K562 (cell line): ENCODE measurements around the gene RHAG. TPM values are rescaled to one million over a fixed set of nuclear protein-coding genes. Genes with fewer than 3 reads are reported as not detected.
A peak's percentile ranks its signal among the peaks of the same experiment; 100 is the strongest.

Experiments
- ATAC-seq: fragments of 200-7000 bp; cut with Tn5 transposase; 3 replicates; pipeline ENCODE4 v1.9.1; 2020; ENCODE audit warnings: moderate library complexity
- BruUV-seq: library from RNA; stranded (reverse); fragments of 400-500 nt; replicated peaks from 2 replicates; lab custom pipeline; 2021; lab: Mats Ljungman, UMichigan
- CTCF ChIA-PET: fragments of 300-600 bp; formaldehyde crosslinking; extraction: SDS; loops from one replicate; lab custom pipeline; 2021; ENCODE audit warnings: low intra/inter-chr PET ratio; lab: Yijun Ruan, JAX
- POLR2A ChIA-PET: fragments of 300-600, 350-650 bp; sonication (Branson Sonifier 250); formaldehyde crosslinking; extraction: SDS; loops from one replicate; lab custom pipeline; 2021; ENCODE audit warnings: antibody characterized with exemption, inconsistent platforms; lab: Yijun Ruan, JAX
- DNase-seq, 4 experiments: peaks; one replicate each; pipeline versions ENCODE4 v3.0.0 to v3.0.0-alpha.2; 2011 to 2018; ENCODE audit warnings: low spot score in 3 of 4, mixed read lengths in 3 of 4; ENCODE audit errors: extremely low read depth in 1 of 4
- FAIRE-seq: peaks from 2 replicates; lab custom pipeline; 2011; peaks lifted over from hg19 to GRCh38; lab: Jason Lieb, UNC
- H2AFZ ChIP-seq: 2 replicates; pipeline ENCODE4 v1.6.0; 2011; ENCODE audit warnings: low read depth, low read length, control low read depth, inconsistent platforms
- H3K27ac ChIP-seq: fragments of 200-600 bp; 3 replicates; pipeline ENCODE4 v1.8.0; 2011; ENCODE audit warnings: low read depth, mild to moderate bottlenecking, control low read depth, inconsistent platforms, low read length, moderate library complexity, mixed read lengths; ENCODE audit errors: extremely low read depth
- H3K27me3 ChIP-seq, 2 experiments: fragments of 300-600 bp in 1 of 2; 2 replicates in 1 of 2; 3 replicates in 1 of 2; pipeline versions ENCODE4 v1.6.0 to v1.8.0; 2011; ENCODE audit warnings: inconsistent platforms in 2 of 2, low read length in 2 of 2, mild to moderate bottlenecking in 1 of 2, mixed read lengths in 1 of 2, moderate library complexity in 1 of 2; ENCODE audit not compliant: control insufficient read depth in 2 of 2, insufficient read depth in 2 of 2
- H3K36me3 ChIP-seq: fragments of 300-600 bp; 3 replicates; pipeline ENCODE4 v1.8.0; 2011; ENCODE audit warnings: mild to moderate bottlenecking, low read length, inconsistent platforms; ENCODE audit not compliant: control insufficient read depth, insufficient read depth
- H3K4me1 ChIP-seq, 2 experiments: fragments of 200-600 bp in 1 of 2; replicated peaks in 1 of 2; 2 replicates in 1 of 2; 3 replicates in 1 of 2; pipeline versions ENCODE4 v1.5.1 to v1.8.0; 2011; ENCODE audit warnings: inconsistent platforms in 2 of 2, low read length in 2 of 2, mild to moderate bottlenecking in 1 of 2, mixed read lengths in 1 of 2, moderate library complexity in 1 of 2; ENCODE audit not compliant: control insufficient read depth in 2 of 2, insufficient read depth in 2 of 2
- H3K4me2 ChIP-seq: 2 replicates; pipeline ENCODE4 v1.6.1; 2011; ENCODE audit warnings: low read length, control low read depth, inconsistent platforms, mixed read lengths; ENCODE audit not compliant: insufficient read depth
- H3K4me3 ChIP-seq: fragments of 200-600 bp; sonication (generic), shearing (Covaris generic); 2 replicates; pipeline ENCODE4 v1.5.1; 2016; ENCODE audit warnings: control low read depth, inconsistent platforms
- H3K79me2 ChIP-seq: fragments of 200-600 bp; 3 replicates; pipeline ENCODE4 v1.8.0; 2011; ENCODE audit warnings: low read length, inconsistent platforms; ENCODE audit not compliant: control insufficient read depth, insufficient read depth
- H3K9ac ChIP-seq, 2 experiments: 2 replicates each; pipeline versions ENCODE4 v1.6.0 to v1.6.1; 2011; ENCODE audit warnings: low read depth in 2 of 2, low read length in 2 of 2, control low read depth in 1 of 2, inconsistent platforms in 1 of 2, mild to moderate bottlenecking in 1 of 2, mixed read lengths in 1 of 2; ENCODE audit not compliant: insufficient read depth in 1 of 2
- H3K9me1 ChIP-seq: one replicate; pipeline ENCODE4 v1.6.0; 2011; ENCODE audit warnings: inconsistent platforms, mild to moderate bottlenecking, low read length, moderate library complexity; ENCODE audit not compliant: control insufficient read depth, insufficient read depth
- H3K9me3 ChIP-seq: replicated peaks from 2 replicates; pipeline ENCODE4 v1.5.1; 2011; ENCODE audit warnings: low read depth, low read length, inconsistent platforms; ENCODE audit not compliant: control insufficient read depth, insufficient read depth
- H4K20me1 ChIP-seq: replicated peaks from 2 replicates; pipeline ENCODE4 v1.6.1; 2011; ENCODE audit warnings: low read length, inconsistent platforms, mixed read lengths; ENCODE audit not compliant: control insufficient read depth, insufficient read depth
- CEBPB ChIP-seq: fragments of 450-650 bp; IDR thresholded peaks from 2 replicates; pipeline ENCODE4 v1.6.1; 2016; ENCODE audit warnings: missing genetic modification characterization, missing compliant biosample characterization
- CEBPG ChIP-seq, 3 experiments: fragments of 200-800 bp in 1 of 3; sonication (Bioruptor generic) in 1 of 3; sonication (generic) in 1 of 3; formaldehyde crosslinking in 1 of 3; IDR thresholded peaks in 2 of 3; conservative IDR thresholded peaks in 1 of 3; 2 replicates each; pipeline versions ENCODE4 v1.6.1 to v1.8.0; 2016 to 2022; ENCODE audit warnings: missing compliant biosample characterization in 2 of 3, missing genetic modification characterization in 2 of 3, mild to moderate bottlenecking in 1 of 3, missing genetic modification reagents in 1 of 3
- CHD2 ChIP-seq: IDR thresholded peaks from 2 replicates; pipeline ENCODE4 v1.6.1; 2011; ENCODE audit warnings: low read depth, low read length
- MECOM ChIP-seq: fragments of 250-450 bp; sonication (Bioruptor Pico); IDR thresholded peaks from 2 replicates; pipeline ENCODE4 v1.8.0; 2022; ENCODE audit warnings: inconsistent platforms
- POLR2A ChIP-seq: fragments of 450-650 bp; conservative IDR thresholded peaks from 2 replicates; pipeline ENCODE4 v1.6.1; 2016
- POLR2AphosphoS5 ChIP-seq: IDR thresholded peaks from 2 replicates; pipeline ENCODE4 v1.6.1; 2011; ENCODE audit warnings: mild to moderate bottlenecking, low read depth, low read length, moderate library complexity; ENCODE audit not compliant: control insufficient read depth, insufficient read depth
- RBFOX2 ChIP-seq: fragments of 200-400 bp; formaldehyde crosslinking; IDR thresholded peaks from 2 replicates; pipeline ENCODE4 v1.6.1; 2017; ENCODE audit warnings: low read depth, mild to moderate bottlenecking, low read length, moderate library complexity
- ZFP36 ChIP-seq: fragments of 150-350 bp; IDR thresholded peaks from 2 replicates; pipeline ENCODE4 v1.6.1; 2018; ENCODE audit warnings: low read length, low read depth; ENCODE audit not compliant: partially characterized antibody
- WGBS: fragments of 100-300 bp; shearing (Covaris generic); methylation state at CpG from one replicate; pipeline ENCODE4 v1.1.6; 2016; ENCODE audit warnings: low coverage, mixed read lengths; ENCODE audit not compliant: insufficient coverage; ENCODE audit errors: missing lambda C conversion rate; 5-methylcytosine and 5-hydroxymethylcytosine counted together
- in situ Hi-C: fragments of 300-500 bp; cut with MboI; formaldehyde crosslinking; loops from 4 replicates; pipeline ENCODE4 v1.15.0; 2018; ENCODE audit warnings: inconsistent platforms, mixed read lengths
- intact Hi-C: fragments of 100-400 bp; cut with micrococcal nuclease; formaldehyde crosslinking; loops from 2 replicates; pipeline ENCODE4 v1.14.2; 2022
- polyA plus RNA-seq, 8 experiments: library from polyadenylated mRNA; depleted of rRNA in 4 of 8; stranded (reverse) in 5 of 8; unstranded in 3 of 8; fragments of >200 nt; fragmentation: Nextera tagmentation in 2 of 8; fragmentation: Illumina TruSeq in 1 of 8; extraction: Ambion mirVana in 2 of 8; extraction: Trizol in 1 of 8; gene quantifications; 2 replicates each; pipeline versions ENCODE4 v1.2.1 to v1.2.3, GENCODE V29; 2011 to 2014; ENCODE audit warnings: inconsistent platforms in 1 of 8, missing spikeins in 1 of 8
- total RNA-seq, 7 experiments: library from RNA; depleted of rRNA in 6 of 7; stranded (reverse); fragments of >200 nt in 6 of 7; fragmentation: Illumina TruSeq in 2 of 7; extraction: Trizol in 2 of 7; gene quantifications; 2 replicates each; pipeline versions ENCODE4 v1.2.1 to v1.2.3, GENCODE V29; 2011 to 2021; ENCODE audit warnings: low replicate concordance in 1 of 7
- TF ChIP-seq, protein P1 (sequence below): fragments of 250-450 bp; sonication (Bioruptor Pico); IDR thresholded peaks from 2 replicates; pipeline ENCODE4 v1.4.0; 2020

The RHAG gene
- total and polyA plus RNA-seq, 9 of the 15 experiments (the other 6 are each of a cell fraction or from before 2014, with no cell fraction given), result 290 to 1,202 (median 505) TPM

DNA sequence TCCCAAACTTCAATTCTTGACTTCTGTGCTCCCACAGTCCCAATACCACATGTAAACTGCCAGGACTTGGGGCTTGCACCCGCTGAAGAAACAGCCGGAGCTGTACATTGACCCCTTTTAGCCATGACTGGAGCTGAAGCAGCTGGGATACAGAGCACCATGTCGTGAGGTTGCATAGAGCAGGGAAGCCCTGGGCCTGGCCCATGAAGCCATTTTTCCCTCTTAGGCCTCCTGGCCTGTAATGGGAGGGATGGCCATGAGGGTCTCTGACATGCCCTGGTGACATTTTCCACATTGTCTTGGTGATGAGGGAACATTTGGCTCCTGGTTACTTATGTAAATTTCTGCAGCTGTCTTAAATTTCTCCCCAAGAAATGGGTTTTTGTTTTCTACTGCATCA lies 9.8 kb downstream of the RHAG start:
- TF ChIP-seq CHD2 (peak; percentile 8; the same call in 1 of the 2 replicates), CEBPG (CRISPR knock-in tag; IDR thresholded peaks at IDR 0.05) (no peak), CEBPG (tag; conservative IDR thresholded peaks at IDR 0.05 in 1 of 2, IDR thresholded peaks at IDR 0.05 in 1 of 2) (no peak), ZFP36 (peak; percentile 42)
- ChIA-PET POLR2A (interaction anchor here (2.6 to 3.2 kb wide), 2 partner anchors 8 to 10 kb away, joined by 8 to 14 read pairs; partner anchors contain the start of gene RHAG), CTCF (no interaction called here)
- Histone ChIP-seq H3K4me1 (peaks cover 4 to 7% of the 10 kb centered on the region in 2 experiments; a peak in 2 of 5 replicates), H2AFZ (no peak overlapping the region), H3K36me3 (peaks cover 89% of the 10 kb centered on the region), H3K4me2 (no peak overlapping the region), H3K79me2 (peaks cover 99% of the 10 kb centered on the region), H3K27ac (no peak overlapping the region), H3K4me3 (no peak overlapping the region), H4K20me1 (0 out of 2 replicates have a peak, but pooled peaks cover 3% of the 10 kb centered on the region), H3K27me3 (no peaks in the 10 kb centered on the region), H3K9ac (no peak overlapping the region), H3K9me3 (peaks cover 63% of the 10 kb centered on the region), H3K9me1 (no peaks in the 10 kb centered on the region)
- ATAC-seq (peak; percentile 13; the same call in 2 of the 3 replicates), DNase-seq (no peak), FAIRE-seq (no peak)
- intact Hi-C loops, result no loop called here
- no TSS peak for BruUV-seq
- 100% methylated on average over 3 of the region's 3 CpGs for WGBS
- in situ Hi-C loops, result no loop called here

DNA sequence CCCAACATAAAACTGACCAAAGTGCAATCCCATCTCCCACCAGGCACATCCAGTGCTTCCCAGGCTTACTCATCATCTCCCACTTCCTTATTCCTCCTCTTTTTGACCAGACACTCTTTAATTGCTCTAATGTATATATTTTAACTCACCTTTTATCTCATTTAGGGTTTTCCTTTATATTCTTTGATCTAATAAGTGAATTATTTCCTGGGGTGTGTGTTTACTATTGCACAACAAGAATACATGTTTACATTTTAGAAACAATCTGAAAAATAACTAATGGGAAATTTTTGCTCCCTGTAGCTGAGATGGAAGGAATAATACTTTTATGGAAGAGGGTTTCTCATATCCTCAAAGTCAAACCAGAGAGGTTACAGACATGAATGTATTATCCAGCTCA lies 18.4 kb downstream of the RHAG start:
- intact Hi-C loops (loop anchor here (10.0 kb wide), 1 partner anchor 1833 kb away; the partner anchor contains the start of gene OPN5), in situ Hi-C loops (loop anchor here (5.0 kb wide), 1 partner anchor 404 kb away; the partner anchor contains the start of gene DEFB110)
- ATAC-seq (no peak), FAIRE-seq (no peak), DNase-seq (no peak)
- Histone ChIP-seq H2AFZ (no peak overlapping the region), H3K4me3 (no peak overlapping the region), H3K9ac (no peak overlapping the region), H3K27ac (no peak overlapping the region), H3K4me1 (no peaks in the 10 kb centered on the region; a peak in 1 of 5 replicates), H3K9me1 (peaks cover 4% of the 10 kb centered on the region), H3K79me2 (peaks cover 72% of the 10 kb centered on the region), H3K36me3 (peaks cover 93% of the 10 kb centered on the region), H4K20me1 (peaks cover 12% of the 10 kb centered on the region; the same call in 1 of the 2 replicates), H3K4me2 (no peak overlapping the region), H3K9me3 (no peaks in the 10 kb centered on the region), H3K27me3 (no peaks in the 10 kb centered on the region)
- no TSS peak for BruUV-seq
- POLR2A ChIA-PET, result interaction anchor here (0.6 to 0.7 kb wide), 3 partner anchors 13 to 167 kb away, joined by 3 to 4 read pairs (median 3); no protein-coding TSS in a partner anchor
- CTCF ChIA-PET, result interaction anchor here (0.6 kb wide), 1 partner anchor 119 kb away, joined by 3 read pairs; no protein-coding TSS in a partner anchor
- TF ChIP-seq POLR2A (0 out of 2 replicates have a peak, but pooled peaks have one; percentile 36), POLR2AphosphoS5 (0 out of 2 replicates have a peak, but pooled peaks have one; percentile 24), CEBPG (CRISPR knock-in tag; IDR thresholded peaks at IDR 0.05) (no peak), CEBPG (tag; conservative IDR thresholded peaks at IDR 0.05 in 1 of 2, IDR thresholded peaks at IDR 0.05 in 1 of 2) (peak; percentile 22 to 60; a peak in 1 of 4 replicates), MECOM (CRISPR knock-in tag) (no peak), CEBPB (tag) (peak; percentile 63), RBFOX2 (no peak)
- TF ChIP-seq, protein P1, sequence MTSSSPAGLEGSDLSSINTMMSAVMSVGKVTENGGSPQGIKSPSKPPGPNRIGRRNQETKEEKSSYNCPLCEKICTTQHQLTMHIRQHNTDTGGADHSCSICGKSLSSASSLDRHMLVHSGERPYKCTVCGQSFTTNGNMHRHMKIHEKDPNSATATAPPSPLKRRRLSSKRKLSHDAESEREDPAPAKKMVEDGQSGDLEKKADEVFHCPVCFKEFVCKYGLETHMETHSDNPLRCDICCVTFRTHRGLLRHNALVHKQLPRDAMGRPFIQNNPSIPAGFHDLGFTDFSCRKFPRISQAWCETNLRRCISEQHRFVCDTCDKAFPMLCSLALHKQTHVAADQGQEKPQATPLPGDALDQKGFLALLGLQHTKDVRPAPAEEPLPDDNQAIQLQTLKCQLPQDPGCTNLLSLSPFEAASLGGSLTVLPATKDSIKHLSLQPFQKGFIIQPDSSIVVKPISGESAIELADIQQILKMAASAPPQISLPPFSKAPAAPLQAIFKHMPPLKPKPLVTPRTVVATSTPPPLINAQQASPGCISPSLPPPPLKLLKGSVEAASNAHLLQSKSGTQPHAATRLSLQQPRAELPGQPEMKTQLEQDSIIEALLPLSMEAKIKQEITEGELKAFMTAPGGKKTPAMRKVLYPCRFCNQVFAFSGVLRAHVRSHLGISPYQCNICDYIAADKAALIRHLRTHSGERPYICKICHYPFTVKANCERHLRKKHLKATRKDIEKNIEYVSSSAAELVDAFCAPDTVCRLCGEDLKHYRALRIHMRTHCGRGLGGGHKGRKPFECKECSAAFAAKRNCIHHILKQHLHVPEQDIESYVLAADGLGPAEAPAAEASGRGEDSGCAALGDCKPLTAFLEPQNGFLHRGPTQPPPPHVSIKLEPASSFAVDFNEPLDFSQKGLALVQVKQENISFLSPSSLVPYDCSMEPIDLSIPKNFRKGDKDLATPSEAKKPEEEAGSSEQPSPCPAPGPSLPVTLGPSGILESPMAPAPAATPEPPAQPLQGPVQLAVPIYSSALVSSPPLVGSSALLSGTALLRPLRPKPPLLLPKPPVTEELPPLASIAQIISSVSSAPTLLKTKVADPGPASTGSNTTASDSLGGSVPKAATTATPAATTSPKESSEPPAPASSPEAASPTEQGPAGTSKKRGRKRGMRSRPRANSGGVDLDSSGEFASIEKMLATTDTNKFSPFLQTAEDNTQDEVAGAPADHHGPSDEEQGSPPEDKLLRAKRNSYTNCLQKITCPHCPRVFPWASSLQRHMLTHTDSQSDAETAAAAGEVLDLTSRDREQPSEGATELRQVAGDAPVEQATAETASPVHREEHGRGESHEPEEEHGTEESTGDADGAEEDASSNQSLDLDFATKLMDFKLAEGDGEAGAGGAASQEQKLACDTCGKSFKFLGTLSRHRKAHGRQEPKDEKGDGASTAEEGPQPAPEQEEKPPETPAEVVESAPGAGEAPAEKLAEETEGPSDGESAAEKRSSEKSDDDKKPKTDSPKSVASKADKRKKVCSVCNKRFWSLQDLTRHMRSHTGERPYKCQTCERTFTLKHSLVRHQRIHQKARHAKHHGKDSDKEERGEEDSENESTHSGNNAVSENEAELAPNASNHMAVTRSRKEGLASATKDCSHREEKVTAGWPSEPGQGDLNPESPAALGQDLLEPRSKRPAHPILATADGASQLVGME (CRISPR knock-in tag), result no peak
